Measurements from ENCODE around the gene PPP2R2C.

DNA sequence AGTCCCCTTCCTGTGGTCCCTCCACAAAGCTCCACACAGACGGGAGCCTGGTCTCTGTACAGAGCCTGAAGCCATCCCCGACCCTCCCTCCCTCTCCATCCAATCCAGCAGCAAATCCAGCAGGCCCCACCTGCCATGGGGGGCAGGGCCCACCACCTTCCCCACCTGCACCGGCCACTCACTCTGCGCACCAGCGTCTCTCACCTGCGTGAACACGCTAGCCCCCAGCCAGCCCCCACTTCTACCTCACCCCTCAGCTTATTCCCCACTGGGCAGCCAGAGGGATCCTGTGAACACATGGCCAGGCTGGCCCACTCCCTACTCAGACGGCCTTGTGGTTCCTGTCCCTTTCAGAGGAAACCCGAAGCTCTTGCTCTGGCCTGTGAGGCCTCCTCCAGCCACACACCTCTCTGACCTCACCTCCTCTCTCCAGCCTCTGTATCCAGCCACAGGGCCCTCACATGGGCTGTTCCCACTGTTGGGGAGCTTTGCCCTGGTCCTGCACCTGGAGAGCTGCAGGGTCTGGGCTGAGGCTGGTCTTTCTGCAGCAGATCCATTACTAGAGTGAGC, 131.9 kb downstream of the PPP2R2C start:
- TF ChIP-seq, protein P1, sequence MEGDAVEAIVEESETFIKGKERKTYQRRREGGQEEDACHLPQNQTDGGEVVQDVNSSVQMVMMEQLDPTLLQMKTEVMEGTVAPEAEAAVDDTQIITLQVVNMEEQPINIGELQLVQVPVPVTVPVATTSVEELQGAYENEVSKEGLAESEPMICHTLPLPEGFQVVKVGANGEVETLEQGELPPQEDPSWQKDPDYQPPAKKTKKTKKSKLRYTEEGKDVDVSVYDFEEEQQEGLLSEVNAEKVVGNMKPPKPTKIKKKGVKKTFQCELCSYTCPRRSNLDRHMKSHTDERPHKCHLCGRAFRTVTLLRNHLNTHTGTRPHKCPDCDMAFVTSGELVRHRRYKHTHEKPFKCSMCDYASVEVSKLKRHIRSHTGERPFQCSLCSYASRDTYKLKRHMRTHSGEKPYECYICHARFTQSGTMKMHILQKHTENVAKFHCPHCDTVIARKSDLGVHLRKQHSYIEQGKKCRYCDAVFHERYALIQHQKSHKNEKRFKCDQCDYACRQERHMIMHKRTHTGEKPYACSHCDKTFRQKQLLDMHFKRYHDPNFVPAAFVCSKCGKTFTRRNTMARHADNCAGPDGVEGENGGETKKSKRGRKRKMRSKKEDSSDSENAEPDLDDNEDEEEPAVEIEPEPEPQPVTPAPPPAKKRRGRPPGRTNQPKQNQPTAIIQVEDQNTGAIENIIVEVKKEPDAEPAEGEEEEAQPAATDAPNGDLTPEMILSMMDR (conservative IDR thresholded peaks at IDR 0.05; ENCODE audit: low read length), result no peak
- no peak for TF ChIP-seq EZH2phosphoT487 (IDR thresholded peaks at IDR 0.05; ENCODE audit: borderline replicate concordance, low read depth, low read length)

Data from OCI-LY7 (cell line).